ENCODE results near the gene OTX1. TPM values are rescaled to one million over a fixed set of nuclear protein-coding genes. Genes with fewer than 3 reads are reported as not detected.
A peak's percentile ranks its signal among the peaks of the same experiment; 100 is the strongest.

Gene OTX1
- total RNA-seq, 2 donors from 2014 or later = not detected

GRCh38 chr2:63044362-63045327 is 6.0 kb upstream of the OTX1 start:
- intact Hi-C loops (cut with DNase I) = loop anchor here in 1 of 2 donors (10.0 kb wide), 1 partner anchor 250 kb away; no protein-coding TSS in a partner anchor
- no peak for DNase-seq
- no peak for ATAC-seq

- ATAC-seq = no peak
- intact Hi-C loops (cut with DNase I) = loop anchor here in 1 of 2 donors (10.0 kb wide), 1 partner anchor 252 kb away; no protein-coding TSS in a partner anchor
These were observed 4.1 kb upstream of the OTX1 start for GRCh38 chr2:63046552-63046951.

GRCh38 chr2:63046961-63047320 is 3.7 kb upstream of the OTX1 start:
- ATAC-seq (no peak), DNase-seq (no peak)
- intact Hi-C loops (cut with DNase I) = loop anchor here in 1 of 2 donors (10.0 kb wide), 1 partner anchor 252 kb away; no protein-coding TSS in a partner anchor

More at GRCh38 chr2:63046552-63046951, 4.1 kb upstream of the OTX1 start:
- no peak for DNase-seq

- DNase-seq (no peak), ATAC-seq (no peak)
- intact Hi-C loops (cut with DNase I) = loop anchor here in 1 of 2 donors (10.0 kb wide), 1 partner anchor 253 kb away; no protein-coding TSS in a partner anchor
These were observed 3.0 kb upstream of the OTX1 start for GRCh38 chr2:63047321-63048279.

GRCh38 chr2:63048367-63049171 is 2.1 kb upstream of the OTX1 start:
- no peak for ATAC-seq
- intact Hi-C loops (cut with DNase I) = loop anchor here in 1 of 2 donors (10.0 kb wide), 1 partner anchor 254 kb away; no protein-coding TSS in a partner anchor
- no peak for DNase-seq

GRCh38 chr2:63049211-63049969 is 1.2 kb upstream of the OTX1 start:
- DNase-seq (no peak), ATAC-seq (no peak)
- intact Hi-C loops (cut with DNase I) = loop anchor here in 1 of 2 donors (10.0 kb wide), 1 partner anchor 255 kb away; no protein-coding TSS in a partner anchor

GRCh38 chr2:63049970-63050333 is 678 bp upstream of the OTX1 start:
- intact Hi-C loops (cut with DNase I) = loop anchor here in 1 of 2 donors (10.0 kb wide), 1 partner anchor 255 kb away; no protein-coding TSS in a partner anchor
- DNase-seq = no peak
- ATAC-seq = peak; percentile 28 to 35

- ATAC-seq (no peak), DNase-seq (no peak)
- intact Hi-C loops (cut with DNase I) = no loop called here
These were observed 588 bp downstream of the OTX1 start for GRCh38 chr2:63051042-63051794.

- no peak for ATAC-seq
- intact Hi-C loops (cut with DNase I) = no loop called here
- no peak for DNase-seq
These were observed 1.2 kb downstream of the OTX1 start for GRCh38 chr2:63051795-63052333.

GRCh38 chr2:63052411-63053080 is 1.9 kb downstream of the OTX1 start:
- DNase-seq (no peak), ATAC-seq (no peak)
- intact Hi-C loops (cut with DNase I) = no loop called here

GRCh38 chr2:63053081-63053888 is 2.7 kb downstream of the OTX1 start:
- ATAC-seq (no peak), DNase-seq (no peak)
- intact Hi-C loops (cut with DNase I) = no loop called here

- ATAC-seq = no peak
- DNase-seq = no peak
- intact Hi-C loops (cut with DNase I) = no loop called here
These were observed 3.4 kb downstream of the OTX1 start for GRCh38 chr2:63053889-63054602.

- ATAC-seq (no peak), DNase-seq (no peak)
These were observed 4.2 kb downstream of the OTX1 start for GRCh38 chr2:63054841-63055225.

GRCh38 chr2:63055226-63056106 is 4.8 kb downstream of the OTX1 start:
- ATAC-seq = peak in 1 of 2 donors; percentile 9
- intact Hi-C loops (cut with DNase I) = no loop called here
- DNase-seq = no peak

More at GRCh38 chr2:63054841-63055225, 4.2 kb downstream of the OTX1 start:
- intact Hi-C loops (cut with DNase I) = no loop called here

Data from left cardiac atrium (tissue), 4 donors.